Lower lobe of right lung (tissue), 2 donors: ENCODE results near the gene PTPRG. TPM values are rescaled to one million over a fixed set of nuclear protein-coding genes. Genes with fewer than 3 reads are reported as not detected.
A peak's percentile ranks its signal among the peaks of the same experiment; 100 is the strongest.
"Not testable (repeated sequence)": the region's sequence is repeated elsewhere in the genome, so short reads cannot be mapped to it uniquely, and the experiment has no call there.

ENCODE experiments used
- ATAC-seq, 2 donors: fragments of 200-7000 bp; cut with Tn5 transposase; one replicate each; pipeline ENCODE4 v1.9.1; 2020 to 2022; ENCODE audit warnings: mild to moderate bottlenecking in 2 of 2, moderate library complexity in 2 of 2
- DNase-seq: peaks from one replicate; pipeline ENCODE4 v3.0.0-alpha.2; 2020
- H3K27ac ChIP-seq: fragments of 200-600 bp; one replicate; pipeline ENCODE4 v1.8.0; 2022
- H3K27me3 ChIP-seq: fragments of 200-600 bp; one replicate; pipeline ENCODE4 v1.8.0; 2022; ENCODE audit warnings: low read depth
- H3K36me3 ChIP-seq: fragments of 200-600 bp; one replicate; pipeline ENCODE4 v1.8.0; 2022; ENCODE audit warnings: mild to moderate bottlenecking
- H3K4me1 ChIP-seq: fragments of 200-600 bp; one replicate; pipeline ENCODE4 v1.8.0; 2022
- H3K4me3 ChIP-seq: fragments of 200-600 bp; one replicate; pipeline ENCODE4 v1.8.0; 2022; ENCODE audit warnings: mild to moderate bottlenecking
- H3K9me3 ChIP-seq: fragments of 200-600 bp; one replicate; pipeline ENCODE4 v1.8.0; 2022
- intact Hi-C: fragments of 100-400 bp; cut with DNase I; formaldehyde crosslinking; loops from one replicate; pipeline ENCODE4 v1.11.0; 2022
- total RNA-seq: library from RNA; stranded (reverse); fragmentation: NEBNext Ultra II Directional; extraction: Animal tissue kit (Norgen Biotek cat#: 25700); gene quantifications from one replicate; pipeline ENCODE4 v1.2.1, GENCODE V29; 2021
- TF ChIP-seq, protein P1 (sequence below): fragments of 200-600 bp; IDR thresholded peaks from one replicate; pipeline ENCODE4 v1.8.0; 2022; ENCODE audit warnings: antibody characterized with exemption, mild to moderate bottlenecking
- donor health status: DM: no; HTN: yes; CAD: no; lungs with severe emphysema.

The PTPRG gene
- total RNA-seq, 1 donor from 2014 or later: 67.6 TPM

GRCh38 chr3:61699622-61700021, 138.3 kb downstream of the PTPRG start:
- H3K27me3 ChIP-seq: no peaks in the 10 kb centered on the region
- H3K36me3 ChIP-seq: no peaks in the 10 kb centered on the region
- ATAC-seq (peak in 1 of 2 donors; percentile 71), DNase-seq (no peak)
- intact Hi-C loops: no loop called here
- H3K4me3 ChIP-seq: no peak overlapping the region
- no peaks in the 10 kb centered on the region for H3K9me3 ChIP-seq
- no peak overlapping the region for H3K27ac ChIP-seq
- peaks cover 12% of the 10 kb centered on the region for H3K4me1 ChIP-seq
- TF ChIP-seq, protein P1, sequence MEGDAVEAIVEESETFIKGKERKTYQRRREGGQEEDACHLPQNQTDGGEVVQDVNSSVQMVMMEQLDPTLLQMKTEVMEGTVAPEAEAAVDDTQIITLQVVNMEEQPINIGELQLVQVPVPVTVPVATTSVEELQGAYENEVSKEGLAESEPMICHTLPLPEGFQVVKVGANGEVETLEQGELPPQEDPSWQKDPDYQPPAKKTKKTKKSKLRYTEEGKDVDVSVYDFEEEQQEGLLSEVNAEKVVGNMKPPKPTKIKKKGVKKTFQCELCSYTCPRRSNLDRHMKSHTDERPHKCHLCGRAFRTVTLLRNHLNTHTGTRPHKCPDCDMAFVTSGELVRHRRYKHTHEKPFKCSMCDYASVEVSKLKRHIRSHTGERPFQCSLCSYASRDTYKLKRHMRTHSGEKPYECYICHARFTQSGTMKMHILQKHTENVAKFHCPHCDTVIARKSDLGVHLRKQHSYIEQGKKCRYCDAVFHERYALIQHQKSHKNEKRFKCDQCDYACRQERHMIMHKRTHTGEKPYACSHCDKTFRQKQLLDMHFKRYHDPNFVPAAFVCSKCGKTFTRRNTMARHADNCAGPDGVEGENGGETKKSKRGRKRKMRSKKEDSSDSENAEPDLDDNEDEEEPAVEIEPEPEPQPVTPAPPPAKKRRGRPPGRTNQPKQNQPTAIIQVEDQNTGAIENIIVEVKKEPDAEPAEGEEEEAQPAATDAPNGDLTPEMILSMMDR: no peak

- intact Hi-C loops: no loop called here
- DNase-seq (no peak), ATAC-seq (no peak)
Measured at GRCh38 chr3:61701011-61701410, 139.6 kb downstream of the PTPRG start.

DNA sequence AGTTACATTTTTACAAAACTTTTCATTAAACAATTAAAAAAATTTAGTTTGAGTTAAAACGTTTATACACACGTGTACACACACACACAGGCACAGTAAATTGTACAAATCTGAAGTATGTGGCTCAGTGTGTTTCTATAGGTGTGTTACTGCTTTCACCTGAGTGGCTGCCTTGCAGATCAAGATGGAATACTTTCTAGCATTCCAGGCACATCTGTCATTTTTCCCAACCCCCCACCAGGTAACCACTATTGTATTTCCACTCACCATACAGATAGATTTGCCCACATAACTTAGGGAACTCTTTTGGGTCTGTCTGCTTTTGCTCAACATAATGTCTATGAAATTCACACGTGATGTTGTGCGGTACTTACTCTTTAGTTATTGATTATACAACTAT, 141.1 kb downstream of the PTPRG start:
- ATAC-seq (no peak), DNase-seq (no peak)
- H3K27me3 ChIP-seq: no peaks in the 10 kb centered on the region
- TF ChIP-seq, protein P1: no peak
- H3K27ac ChIP-seq: no peak overlapping the region
- intact Hi-C loops: no loop called here
- no peak overlapping the region for H3K4me3 ChIP-seq
- H3K36me3 ChIP-seq: no peaks in the 10 kb centered on the region
- no peaks in the 10 kb centered on the region for H3K9me3 ChIP-seq
- H3K4me1 ChIP-seq: peaks cover 12% of the 10 kb centered on the region

More at GRCh38 chr3:61701011-61701410, 139.6 kb downstream of the PTPRG start:
- no peaks in the 10 kb centered on the region for H3K36me3 ChIP-seq
- no peaks in the 10 kb centered on the region for H3K9me3 ChIP-seq
- no peaks in the 10 kb centered on the region for H3K27me3 ChIP-seq
- peaks cover 12% of the 10 kb centered on the region for H3K4me1 ChIP-seq
- TF ChIP-seq, protein P1: no peak
- H3K27ac ChIP-seq: no peak overlapping the region
- no peak overlapping the region for H3K4me3 ChIP-seq

DNA sequence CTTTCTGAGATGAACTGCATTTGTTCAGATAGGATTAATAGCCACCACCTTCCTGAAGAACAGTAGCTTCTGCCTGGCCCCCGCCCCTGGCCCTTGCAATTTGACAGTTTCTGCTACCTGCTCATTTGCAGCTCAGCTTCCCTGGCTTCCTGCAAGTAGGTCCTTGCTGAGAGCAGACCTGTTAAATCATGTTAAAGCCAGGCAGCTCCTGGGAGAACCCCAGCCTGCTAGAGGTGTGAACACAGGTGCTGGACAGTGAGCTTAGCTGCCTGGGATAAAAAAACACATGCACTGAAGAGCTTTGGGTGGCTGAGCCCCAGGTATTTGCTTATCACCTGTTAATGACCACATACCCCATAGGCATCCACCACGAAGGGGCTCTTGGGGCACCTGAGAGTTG, 143.4 kb downstream of the PTPRG start:
- no peak overlapping the region for H3K4me3 ChIP-seq

GRCh38 chr3:61707492-61707891, 146.1 kb downstream of the PTPRG start:
- H3K27ac ChIP-seq: no peak overlapping the region
- intact Hi-C loops: no loop called here
- DNase-seq (no peak), ATAC-seq (no peak)
- H3K4me1 ChIP-seq: peaks cover 5% of the 10 kb centered on the region
- H3K27me3 ChIP-seq: no peaks in the 10 kb centered on the region
- no peaks in the 10 kb centered on the region for H3K9me3 ChIP-seq
- TF ChIP-seq, protein P1: no peak
- H3K4me3 ChIP-seq: no peak overlapping the region
- no peaks in the 10 kb centered on the region for H3K36me3 ChIP-seq

More for the DNA sequence above, 143.4 kb downstream of the PTPRG start:
- Histone ChIP-seq H3K9me3 (no peaks in the 10 kb centered on the region), H3K36me3 (no peaks in the 10 kb centered on the region), H3K27ac (no peak overlapping the region), H3K27me3 (no peaks in the 10 kb centered on the region), H3K4me1 (peaks cover 11% of the 10 kb centered on the region)
- intact Hi-C loops: no loop called here
- ATAC-seq (peak; percentile 20 to 72), DNase-seq (no peak)
- TF ChIP-seq, protein P1: no peak

DNA sequence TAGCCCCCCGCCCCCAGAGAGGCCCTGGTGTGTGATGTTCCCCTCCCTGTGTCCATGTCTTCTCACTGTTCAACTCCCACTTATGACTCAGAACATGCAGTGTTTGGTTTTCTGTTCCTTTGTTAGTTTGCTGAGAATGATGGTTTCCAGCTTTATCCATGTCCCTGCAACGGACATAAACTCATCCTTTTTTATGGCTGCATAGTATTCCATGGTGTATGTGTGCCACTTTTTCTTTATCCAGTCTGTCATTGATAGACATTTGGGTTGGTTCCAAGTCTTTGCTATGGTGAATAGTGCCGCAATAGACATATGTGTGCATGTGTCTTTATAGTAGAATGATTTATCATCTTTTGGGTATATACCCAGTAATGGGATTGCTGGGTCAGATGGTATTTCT, 149.5 kb downstream of the PTPRG start:
- intact Hi-C loops, DNase-seq, H3K36me3 ChIP-seq, H3K27me3 ChIP-seq, H3K27ac ChIP-seq, H3K4me3 ChIP-seq, ATAC-seq, H3K9me3 ChIP-seq, H3K4me1 ChIP-seq: not testable (repeated sequence)
